HG03432 (cell line): ENCODE measurements around the gene NKD1.

Experiments
- ATAC-seq: cut with Tn5 transposase; IDR thresholded peaks from one replicate; pipeline ENCODE4 v1.9.1; 2021; ENCODE audit warnings: mild to moderate bottlenecking, moderate library complexity; ENCODE audit not compliant: unreplicated experiment

NKD1 gene

GRCh38 chr16:50683689-50684374, 135.6 kb downstream of the NKD1 start:
- ATAC-seq: peak; percentile 74

GRCh38 chr16:50684823-50685461, 136.7 kb downstream of the NKD1 start:
- ATAC-seq: no peak

DNA sequence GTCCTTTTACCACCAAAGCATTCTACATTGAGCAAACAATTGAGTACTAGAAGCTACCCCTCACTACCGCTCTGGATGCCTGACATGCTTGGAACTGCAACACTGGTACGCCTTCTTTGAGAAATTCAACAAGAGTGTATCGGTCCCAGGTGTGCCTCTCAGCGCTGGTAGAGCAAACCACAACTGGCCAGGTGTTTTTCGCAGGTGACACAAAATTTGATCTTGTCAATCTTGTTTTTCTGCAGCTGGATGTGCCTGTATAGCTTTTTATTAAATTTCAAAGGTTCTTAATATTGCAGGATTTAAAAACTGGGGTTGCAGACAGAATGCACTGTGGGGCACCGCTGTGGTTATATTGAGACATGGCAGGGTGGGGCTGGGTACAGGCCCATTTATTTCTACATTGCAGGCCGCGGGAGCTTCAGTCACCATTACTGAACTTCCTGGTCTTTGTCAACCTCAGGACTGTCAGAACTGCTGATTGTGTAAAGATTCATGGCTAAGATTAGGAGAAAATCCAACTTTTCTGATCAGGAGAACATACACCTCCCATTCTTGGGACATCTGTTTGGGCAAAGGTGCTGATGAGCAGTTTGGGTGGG, 137.4 kb downstream of the NKD1 start:
- ATAC-seq: no peak

- ATAC-seq: no peak
Measured at GRCh38 chr16:50688083-50688482, 139.9 kb downstream of the NKD1 start.

GRCh38 chr16:50688867-50689266, 140.7 kb downstream of the NKD1 start:
- ATAC-seq: no peak

DNA sequence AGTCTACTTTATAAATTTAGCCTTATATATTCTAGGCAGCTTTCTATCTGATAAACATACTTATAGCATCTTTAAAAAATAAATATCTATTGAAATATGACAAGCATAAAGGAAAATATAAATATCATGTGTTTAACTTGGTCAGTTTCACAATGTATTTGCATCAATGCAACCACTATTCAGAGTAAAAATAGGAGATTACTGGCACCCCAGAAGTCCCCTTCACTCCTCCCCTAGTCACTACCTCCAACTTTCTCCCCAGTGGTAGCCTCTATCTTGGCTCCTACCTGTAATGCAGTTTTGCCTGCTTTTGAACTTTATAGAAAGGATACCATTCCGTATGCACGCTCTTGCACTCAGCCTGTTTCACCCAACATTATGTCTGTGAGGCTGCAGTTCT, 142.0 kb downstream of the NKD1 start:
- ATAC-seq: no peak

- no peak for ATAC-seq
Measured at GRCh38 chr16:50692644-50692998, 144.4 kb downstream of the NKD1 start.

- ATAC-seq: no peak
Measured at GRCh38 chr16:50692999-50693781, 145.0 kb downstream of the NKD1 start, which contains the start of gene NOD2. Gene NOD2, plus strand, starts transcription at chr16:50693606. Its CDS starts 5,890 bp downstream, at chr16:50699496.

- ATAC-seq: no peak
Measured at GRCh38 chr16:50694206-50694605, 146.0 kb downstream of the NKD1 start.

- no peak for ATAC-seq
Measured at GRCh38 chr16:50695017-50696000, 147.1 kb downstream of the NKD1 start.

GRCh38 chr16:50696126-50696525, 147.9 kb downstream of the NKD1 start:
- peak; percentile 27 for ATAC-seq

DNA sequence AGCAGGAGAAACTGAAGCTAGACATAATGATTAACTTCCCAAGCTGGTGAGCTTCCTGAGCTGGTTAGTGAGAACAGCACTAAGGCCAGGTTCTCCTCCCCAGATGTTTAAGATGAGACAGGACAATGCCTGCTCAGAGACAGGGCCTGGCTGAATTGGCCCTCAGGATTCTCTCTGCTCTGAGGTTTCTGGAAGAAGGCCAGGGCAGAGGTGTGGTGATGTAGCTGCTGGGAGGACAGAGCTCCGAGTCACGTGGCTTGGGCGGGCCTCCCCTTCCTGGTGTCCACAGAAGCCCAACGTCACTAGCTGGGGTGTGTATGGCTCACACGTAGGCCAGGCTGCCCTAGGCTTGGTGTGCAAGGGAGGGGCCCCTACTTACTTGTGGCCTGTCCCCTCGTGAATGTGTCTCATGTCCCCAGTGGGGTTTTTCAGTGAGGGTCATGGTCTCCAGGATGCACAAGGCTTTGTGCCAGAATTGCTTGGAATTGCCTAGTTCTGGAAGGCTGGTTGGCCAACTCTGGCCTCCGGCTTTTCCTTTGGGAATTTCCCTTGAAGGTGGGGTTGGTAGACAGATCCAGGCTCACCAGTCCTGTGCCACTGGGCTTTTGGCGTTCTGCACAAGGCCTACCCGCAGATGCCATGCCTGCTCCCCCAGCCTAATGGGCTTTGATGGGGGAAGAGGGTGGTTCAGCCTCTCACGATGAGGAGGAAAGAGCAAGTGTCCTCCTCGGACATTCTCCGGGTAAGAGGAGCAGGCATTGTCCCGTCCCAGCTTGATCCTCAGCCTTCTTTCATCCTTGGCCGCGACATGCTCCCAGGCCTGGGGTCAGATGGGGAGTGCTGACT, 148.6 kb downstream of the NKD1 start:
- peak; percentile 53 for ATAC-seq

- no peak for ATAC-seq
Measured at GRCh38 chr16:50697421-50697715, 149.2 kb downstream of the NKD1 start.

DNA sequence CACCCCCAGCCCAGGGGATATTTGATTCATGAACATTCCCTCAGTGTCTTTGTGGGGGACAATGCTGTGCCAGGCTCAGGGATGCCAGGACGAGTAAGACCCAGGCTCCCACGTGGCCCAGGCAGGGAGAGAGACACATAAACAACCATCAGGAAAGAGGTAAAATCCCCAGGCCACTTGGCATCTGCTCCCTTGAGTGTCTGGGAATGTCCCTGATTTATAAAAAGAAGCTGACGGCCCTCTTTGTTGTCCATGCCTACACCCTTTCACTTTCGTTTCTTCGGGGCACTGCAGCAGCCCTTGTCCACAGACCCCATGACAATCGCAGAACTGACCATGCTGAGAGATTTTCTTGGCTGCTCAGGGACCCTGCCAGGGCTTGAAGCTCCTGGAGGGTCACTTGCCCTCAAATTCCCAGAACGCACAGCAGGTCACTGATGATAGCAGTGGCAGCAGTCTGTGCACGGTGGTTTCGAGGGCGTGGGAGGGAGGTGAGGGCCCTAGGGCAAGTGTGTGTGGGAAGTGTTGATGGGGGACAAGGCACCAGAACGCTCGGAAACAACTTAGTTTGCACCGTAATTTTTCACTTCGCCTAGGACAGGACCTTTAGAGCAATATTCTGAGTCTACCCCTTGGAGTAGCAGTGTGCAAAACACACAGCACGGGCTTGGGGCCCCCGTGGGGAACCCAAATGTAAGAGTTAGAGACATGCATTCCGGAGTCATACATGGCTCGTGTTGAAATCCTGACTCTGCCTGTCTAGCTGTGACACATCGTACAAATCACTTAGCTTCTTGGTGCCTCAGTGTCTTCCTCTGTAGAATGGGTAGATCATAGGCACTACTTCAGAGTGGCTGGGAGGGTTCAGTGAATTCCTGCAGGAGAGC, 149.9 kb downstream of the NKD1 start:
- peak; percentile 55 for ATAC-seq
